HG03039 (cell line): ENCODE measurements around the gene ENTREP3.
"Not testable (repeated sequence)": the region's sequence is repeated elsewhere in the genome, so short reads cannot be mapped to it uniquely, and the experiment has no call there.

Source experiments
- ATAC-seq: cut with Tn5 transposase; IDR thresholded peaks from one replicate; pipeline ENCODE4 v1.9.1; 2021; ENCODE audit warnings: mild to moderate bottlenecking, moderate library complexity; ENCODE audit not compliant: unreplicated experiment

The ENTREP3 gene, protein sequence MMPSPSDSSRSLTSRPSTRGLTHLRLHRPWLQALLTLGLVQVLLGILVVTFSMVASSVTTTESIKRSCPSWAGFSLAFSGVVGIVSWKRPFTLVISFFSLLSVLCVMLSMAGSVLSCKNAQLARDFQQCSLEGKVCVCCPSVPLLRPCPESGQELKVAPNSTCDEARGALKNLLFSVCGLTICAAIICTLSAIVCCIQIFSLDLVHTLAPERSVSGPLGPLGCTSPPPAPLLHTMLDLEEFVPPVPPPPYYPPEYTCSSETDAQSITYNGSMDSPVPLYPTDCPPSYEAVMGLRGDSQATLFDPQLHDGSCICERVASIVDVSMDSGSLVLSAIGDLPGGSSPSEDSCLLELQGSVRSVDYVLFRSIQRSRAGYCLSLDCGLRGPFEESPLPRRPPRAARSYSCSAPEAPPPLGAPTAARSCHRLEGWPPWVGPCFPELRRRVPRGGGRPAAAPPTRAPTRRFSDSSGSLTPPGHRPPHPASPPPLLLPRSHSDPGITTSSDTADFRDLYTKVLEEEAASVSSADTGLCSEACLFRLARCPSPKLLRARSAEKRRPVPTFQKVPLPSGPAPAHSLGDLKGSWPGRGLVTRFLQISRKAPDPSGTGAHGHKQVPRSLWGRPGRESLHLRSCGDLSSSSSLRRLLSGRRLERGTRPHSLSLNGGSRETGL

DNA sequence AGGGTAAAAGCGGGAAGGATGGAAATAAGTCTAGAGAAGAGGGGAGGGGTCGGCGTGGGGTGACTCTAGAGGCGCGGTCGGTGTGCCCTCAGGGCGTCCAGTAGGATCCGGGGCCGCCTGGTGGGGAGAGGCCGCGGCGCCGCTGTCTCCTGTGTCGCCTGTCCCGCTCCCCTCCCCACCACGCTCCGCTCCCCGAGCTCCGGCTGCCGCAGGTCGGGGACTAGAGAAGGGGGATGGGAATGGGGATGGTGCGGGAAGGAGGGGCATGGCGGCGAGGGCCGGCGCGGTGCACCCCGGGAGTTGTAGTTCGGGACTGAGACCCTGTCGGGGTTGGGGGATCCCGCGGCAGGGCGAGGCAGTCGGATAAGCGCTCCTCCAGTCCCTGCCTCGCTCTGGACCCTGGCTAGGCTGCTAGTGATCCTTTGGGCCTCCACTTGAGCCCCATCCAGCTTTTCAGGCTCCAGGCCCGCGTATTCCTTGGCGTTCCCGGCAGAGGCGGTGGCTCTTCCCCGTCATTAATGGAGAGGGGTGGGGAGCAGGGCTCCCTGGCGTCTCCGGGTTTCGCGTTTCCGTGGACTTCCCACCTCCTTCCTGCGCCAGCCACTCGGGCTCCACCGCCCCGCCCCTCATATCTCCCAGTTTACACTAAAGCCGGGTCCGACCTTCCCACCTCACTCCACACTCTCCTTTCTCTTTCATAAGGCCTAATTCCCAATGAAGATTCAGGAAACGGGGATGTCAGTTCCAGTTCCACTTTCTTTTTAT is at the start of gene ENTREP3:
TSS of gene ENTREP3 (minus strand) at position 241 of the 765 bp plus-strand sequence. CDS start 606 bp downstream, outside the sequence.
- ATAC-seq: peak; percentile 35

DNA sequence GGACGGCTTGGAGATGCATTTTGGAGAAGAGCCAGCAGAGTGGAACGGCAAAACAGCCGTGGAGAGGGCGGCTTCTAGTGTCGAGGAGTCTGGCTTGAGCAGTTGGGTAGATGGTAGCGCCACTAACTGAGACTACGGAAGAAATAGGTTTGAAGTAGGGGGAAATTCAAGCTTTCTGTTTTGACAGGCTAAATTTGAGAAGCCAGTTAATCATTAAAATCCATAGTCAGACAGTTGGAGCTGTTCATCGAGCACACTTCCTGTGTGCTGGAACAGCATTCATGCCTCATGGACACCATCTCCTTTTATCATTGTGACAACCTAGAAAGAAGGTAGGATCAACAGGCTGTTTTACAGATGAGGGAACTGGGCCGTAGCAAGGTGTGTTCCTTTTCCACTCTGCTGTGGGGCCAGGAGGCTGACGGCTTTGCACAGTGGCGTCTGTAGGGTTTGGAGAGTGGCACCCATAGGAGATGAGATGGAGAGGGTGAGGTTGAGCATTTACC is 49.3 kb upstream of the ENTREP3 start:
- ATAC-seq: no peak

DNA sequence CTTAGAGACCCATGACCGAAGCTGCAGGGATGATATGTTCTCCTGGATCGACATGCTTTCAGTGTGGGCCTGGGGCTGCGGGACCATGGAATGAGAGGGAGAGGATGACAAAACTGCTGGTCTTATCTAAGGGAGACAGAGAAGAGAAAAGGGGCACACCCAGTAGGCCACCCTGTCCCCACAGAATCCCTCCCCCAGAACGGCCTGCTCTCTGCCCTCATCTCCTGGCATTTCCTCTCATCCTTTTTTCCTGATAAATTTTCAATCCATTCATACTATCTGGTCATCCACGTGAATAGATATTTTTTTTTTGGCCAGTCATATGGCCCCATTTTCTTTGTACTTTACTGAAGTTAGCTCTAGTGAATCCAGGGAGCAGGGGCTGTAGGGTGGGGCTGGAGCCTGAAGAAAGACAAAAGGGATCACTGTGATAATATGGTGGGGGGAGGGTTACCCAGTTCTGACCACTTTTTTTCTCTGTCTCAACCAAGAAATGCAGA is 46.1 kb upstream of the ENTREP3 start, which contains the start of gene PKLR:
TSS of gene PKLR (minus strand) at position 97 of the 500 bp plus-strand sequence. CDS start at position 54, 43 bp downstream.
- no peak for ATAC-seq

DNA sequence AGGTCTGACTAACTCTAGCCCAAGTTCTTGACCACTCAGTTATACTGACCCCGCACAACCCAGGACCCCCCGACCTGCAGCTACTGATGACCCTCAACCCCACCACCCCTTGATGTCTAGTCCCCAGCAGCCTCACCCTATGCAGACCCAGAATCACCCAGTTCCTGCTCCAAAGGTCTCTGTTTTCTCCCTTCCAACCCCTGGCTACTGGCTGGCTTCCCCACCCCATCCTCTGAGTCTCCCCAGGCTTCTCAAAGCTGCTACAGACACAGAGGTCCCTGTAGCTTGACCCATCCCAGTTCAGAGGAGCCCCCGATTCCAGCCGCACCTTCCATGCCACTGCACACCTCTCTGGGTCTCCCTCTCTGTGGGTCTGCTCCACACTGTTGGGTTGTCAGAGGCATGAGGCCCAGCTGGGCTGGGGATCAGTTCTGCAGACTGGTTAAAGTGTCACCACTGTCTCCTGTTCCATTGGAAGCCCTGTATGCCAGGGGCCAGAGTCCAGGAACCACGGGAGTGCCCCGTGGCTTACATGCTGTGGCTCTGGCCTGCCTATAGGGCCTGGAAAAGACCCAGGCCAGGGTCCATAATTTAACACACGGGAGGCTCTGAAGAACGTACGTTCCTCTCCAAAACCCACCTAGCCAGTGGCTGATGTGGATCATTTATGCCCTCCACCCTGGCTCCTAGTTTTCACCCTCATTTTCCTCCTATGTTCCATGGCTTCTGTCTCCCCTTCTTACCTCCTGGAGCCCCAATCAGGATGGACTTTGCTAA is 45.5 kb upstream of the ENTREP3 start:
- ATAC-seq: no peak

DNA sequence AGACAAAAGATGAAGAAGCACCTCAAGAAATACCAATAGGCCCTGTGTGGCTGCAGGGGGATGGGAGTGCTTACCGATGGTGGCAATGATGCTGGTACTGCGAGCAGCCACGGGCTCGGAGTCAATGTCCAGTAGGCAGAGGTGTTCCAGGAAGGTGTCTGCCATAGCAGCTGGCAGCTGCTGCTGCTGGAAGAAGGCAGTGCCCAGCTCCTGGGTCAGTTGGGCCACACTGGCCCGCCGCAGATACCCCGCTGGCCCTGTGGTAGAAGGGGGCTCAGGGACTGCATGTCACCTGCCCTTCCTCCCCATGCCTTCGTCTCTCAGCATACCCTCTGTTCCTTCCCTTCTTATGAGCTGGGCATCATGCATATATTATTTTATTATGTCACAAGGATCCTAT is 44.7 kb upstream of the ENTREP3 start:
- ATAC-seq: no peak

DNA sequence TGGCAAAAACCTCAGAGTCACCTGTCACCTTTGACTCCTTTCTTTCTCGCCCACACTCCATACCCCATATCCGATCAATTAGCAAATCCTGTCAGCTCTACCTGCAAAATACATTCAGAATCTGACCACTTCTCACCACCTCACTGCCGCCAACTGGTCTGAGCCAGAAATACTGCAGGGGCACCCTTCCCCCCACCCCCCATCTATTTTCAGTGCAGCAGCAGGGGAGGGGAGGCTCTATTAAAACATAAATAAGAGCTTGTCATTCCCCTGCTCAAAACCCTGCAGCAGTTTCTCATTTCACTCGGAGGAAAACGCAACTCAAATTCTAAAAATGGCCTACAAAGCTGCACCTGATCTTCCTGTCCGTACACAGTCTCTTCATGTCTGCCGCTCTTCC is 42.1 kb upstream of the ENTREP3 start:
- no peak for ATAC-seq

DNA sequence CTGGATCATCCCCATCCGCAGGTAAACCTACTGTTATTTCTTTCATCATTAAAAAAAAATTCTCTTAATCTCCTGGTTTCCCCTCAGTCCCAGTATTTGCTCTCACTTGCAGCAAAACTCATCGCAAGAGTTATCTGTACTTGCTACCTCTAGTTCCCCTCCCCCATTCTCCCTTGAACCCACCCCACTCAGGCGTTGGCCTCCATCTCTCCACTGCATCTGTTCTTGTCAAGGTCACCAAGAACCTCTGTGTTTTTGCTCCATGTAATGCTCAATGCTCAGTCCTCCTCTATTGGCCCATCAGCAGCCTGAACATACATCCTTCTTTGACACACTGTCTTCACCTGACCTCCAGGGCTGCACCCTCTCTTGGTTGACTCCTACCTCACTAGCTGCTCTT is 41.4 kb upstream of the ENTREP3 start:
- no peak for ATAC-seq

DNA sequence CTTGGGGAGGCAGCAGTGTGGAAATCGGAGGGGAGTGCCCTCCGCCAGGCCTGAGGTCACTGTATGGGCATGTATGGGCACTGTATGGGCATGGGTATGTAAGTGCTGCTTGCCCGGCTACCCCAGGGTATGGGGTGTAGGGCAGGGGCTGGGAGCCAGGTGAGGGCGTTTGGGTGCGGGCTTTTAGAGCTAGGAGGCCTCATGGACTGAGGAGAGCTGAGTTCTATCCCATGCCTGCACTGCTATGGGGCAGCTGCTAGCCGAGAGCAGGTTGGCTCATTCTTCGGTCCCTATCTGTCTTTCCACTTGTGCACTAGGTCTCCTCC is 40.6 kb upstream of the ENTREP3 start:
- ATAC-seq: no peak

DNA sequence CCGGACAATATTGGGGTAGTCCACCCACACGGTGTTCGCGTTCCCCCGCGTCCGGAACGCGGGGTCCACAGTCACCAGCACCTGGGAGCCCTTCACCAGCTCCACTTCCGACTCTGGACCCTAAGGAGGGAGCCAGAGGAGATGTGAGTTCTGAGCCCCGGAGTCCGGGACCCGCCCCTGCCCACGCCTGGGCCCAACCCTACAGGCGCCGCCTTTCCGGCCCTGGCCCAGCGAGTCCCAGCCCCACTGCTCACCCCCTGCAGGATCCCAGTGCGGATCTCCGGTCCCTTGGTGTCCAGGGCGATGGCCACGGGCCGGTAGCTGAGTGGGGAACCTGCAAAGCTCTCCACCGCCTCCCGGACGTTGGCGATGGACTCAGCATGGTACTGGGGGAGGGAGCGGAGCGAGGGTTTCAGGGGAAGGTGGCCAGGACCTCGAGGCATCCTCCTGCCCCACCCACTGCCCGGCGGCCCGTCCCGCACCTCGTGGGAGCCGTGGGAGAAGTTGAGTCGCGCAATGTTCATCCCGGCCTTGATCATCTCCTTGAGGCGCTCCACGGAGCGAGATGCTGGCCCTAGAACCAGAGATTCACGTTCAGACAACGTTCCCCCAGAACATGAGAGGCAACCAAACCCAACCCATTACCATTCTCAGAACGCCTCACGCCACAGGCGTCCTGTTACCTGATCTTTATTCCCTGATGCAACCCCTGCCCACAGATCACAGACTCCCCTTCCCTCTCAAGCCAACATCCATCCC is 40.1 kb upstream of the ENTREP3 start:
- no peak for ATAC-seq

DNA sequence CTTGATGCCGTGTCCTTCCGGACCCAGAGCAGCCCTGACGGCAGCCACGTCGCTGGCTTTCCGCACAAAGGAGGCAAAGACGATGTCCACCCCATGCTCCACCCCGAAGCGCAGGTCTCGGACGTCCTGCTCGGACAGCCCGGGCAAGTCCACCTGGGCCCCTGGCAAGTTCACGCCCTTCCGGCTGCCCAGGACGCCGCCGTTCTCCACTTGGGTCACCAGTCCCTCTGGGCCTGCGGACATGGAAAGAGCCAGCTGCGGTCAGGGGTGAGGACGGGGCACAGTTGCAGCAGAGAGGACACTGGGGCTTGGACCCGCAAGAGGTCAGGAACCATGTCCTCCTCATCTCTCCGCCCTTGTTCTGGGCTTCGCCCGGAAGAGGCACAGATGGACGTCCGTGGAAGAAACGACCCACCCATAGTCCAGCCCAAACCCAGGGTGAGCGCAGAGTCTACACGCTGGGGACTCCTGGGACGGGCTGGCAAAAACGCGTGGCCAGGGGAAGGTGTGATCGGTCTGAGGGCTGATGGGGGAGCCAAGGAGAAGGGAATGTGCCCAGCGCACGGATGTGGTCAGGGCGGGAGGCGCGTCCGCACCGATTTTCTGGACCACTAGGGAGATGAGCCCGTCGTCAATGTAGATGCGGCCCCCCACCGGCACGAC is 39.4 kb upstream of the ENTREP3 start:
- no peak for ATAC-seq

DNA sequence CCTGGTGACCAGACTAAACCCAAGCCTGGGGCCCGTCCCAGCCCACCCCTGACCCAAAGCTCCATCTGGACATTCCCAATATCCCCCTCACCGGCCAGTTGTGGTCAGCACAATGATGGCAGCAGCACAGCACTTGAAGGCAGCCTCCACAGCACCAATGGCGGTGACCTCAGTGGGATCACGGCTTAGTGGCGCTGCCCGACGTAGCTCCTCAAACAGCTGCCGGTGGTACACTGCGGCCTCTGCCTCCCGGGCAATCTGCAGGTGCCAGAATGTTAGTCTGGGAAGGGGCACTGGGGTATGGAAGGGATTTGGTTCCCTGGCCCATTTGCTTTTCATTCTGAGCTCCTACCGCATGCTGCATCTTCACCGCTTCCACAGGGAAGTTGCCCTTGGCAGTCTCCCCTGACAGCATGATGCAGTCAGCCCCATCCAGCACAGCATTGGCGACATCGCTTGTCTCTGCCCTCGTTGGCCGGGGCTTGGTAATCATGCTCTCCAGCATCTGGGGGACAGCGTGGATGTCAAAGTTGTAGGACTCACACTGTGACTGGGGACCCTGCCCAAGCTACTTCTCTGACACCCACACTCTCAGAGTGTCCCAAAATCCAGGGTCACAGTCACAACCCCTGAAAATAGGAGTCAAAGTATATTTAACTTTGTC is 37.9 kb upstream of the ENTREP3 start:
- ATAC-seq: no peak

DNA sequence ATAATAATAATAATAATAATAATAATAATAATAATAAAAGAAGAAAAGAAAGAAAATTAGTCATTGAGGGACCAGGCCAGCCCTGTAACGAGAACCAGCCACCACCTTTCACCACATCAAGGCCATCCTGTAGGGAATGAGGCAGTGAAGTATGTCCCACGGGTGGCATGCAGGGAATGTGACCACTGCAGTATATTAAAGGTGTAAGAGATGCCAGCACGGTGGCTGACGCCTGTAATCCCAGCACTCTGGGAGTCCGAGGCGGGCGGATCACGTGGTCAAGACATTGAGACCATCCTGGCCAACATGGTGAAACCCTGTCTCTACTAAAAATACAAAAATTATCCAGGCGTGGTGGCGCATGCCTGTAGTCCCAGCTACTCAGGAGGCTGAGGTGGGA is 35.7 kb upstream of the ENTREP3 start:
- not testable (repeated sequence) for ATAC-seq

DNA sequence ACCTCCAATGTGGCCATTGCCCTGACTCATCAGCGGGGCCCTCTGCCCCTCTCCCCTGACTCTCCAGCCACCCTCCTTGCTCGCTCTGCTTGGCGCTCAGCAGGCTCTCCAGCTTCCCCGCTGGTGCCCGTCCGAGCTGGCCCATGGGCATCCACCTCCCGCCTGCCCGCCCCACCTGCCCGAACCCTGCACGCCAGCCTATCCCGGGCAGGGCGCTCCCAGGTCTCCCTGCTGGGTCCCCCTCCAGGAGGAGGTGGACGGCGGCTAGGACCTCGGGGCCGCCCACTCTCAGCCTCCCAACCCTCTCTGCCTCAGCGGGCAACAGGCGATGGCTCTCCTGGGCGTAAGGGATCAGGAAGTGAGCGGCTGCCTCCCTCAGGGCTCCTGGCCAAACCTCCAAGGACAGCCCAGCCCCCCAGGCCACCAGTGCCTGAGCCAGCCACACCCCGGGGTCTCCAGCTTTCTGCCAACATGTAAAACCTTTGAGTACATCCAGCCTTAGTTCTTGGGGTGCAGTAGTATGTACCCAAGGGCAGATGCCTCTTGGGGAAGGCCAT is 32.8 kb upstream of the ENTREP3 start:
- no peak for ATAC-seq

DNA sequence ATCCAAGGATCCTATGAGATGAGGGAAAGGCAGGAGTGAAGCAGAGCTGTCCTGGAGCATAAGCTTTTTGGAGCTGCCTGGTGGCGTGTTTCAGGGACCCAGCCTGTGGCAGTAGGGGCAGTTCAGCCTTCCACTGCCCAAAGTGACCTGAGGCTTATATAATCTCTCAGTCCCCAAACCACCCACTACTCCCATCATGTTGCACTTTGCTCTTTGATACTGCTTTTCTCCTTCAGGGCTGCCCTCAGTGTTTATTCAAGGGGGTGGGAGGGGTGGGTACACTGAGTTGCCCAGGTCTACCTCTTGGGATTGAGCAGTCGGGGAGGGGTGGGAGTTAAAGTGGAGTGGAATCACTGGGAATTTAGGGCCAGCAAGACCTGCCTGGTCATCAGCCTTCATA is 31.3 kb upstream of the ENTREP3 start:
- ATAC-seq: no peak

DNA sequence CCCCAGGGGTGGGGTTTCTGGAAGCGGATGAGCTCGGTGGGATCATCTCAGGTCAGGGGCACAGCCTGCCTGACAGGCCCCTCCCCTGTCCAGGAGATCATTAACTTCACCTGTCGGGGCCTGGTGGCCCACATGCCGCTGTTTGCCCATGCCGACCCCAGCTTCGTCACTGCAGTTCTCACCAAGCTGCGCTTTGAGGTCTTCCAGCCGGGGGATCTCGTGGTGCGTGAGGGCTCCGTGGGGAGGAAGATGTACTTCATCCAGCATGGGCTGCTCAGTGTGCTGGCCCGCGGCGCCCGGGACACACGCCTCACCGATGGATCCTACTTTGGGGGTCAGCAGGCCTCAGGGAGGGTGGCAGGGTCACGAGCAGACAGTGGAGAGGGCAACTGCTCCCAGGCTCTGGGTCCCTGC is 30.4 kb upstream of the ENTREP3 start:
- ATAC-seq: no peak

DNA sequence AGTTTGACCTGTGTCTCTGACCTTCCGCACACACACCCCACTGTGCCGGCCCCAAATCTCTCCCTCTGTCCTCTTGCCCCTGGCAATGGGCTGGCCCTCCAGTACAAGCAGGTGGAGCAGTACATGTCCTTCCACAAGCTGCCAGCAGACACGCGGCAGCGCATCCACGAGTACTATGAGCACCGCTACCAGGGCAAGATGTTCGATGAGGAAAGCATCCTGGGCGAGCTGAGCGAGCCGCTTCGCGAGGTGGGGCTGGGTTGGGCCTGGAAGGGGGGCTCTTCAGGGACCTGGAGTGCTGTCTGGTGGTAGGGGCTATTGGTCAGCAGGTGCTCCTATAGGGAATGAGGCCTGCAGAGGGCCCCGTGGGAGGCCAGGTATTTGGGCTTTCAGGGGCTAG is 29.8 kb upstream of the ENTREP3 start:
- ATAC-seq: no peak

DNA sequence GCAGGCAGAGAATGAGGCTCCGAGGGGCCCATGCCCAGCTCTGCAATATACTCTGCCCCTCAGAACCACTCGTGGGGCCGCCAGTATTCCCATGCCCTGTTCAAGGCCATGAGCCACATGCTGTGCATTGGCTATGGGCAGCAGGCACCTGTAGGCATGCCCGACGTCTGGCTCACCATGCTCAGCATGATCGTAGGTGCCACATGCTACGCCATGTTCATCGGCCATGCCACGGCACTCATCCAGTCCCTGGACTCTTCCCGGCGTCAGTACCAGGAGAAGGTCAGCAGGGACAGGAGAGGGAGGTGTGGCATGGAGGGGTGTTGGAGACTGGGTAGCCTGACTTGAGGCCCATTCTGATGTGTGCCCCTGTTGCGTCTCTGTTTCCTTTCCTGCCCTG is 29.2 kb upstream of the ENTREP3 start:
- ATAC-seq: no peak

DNA sequence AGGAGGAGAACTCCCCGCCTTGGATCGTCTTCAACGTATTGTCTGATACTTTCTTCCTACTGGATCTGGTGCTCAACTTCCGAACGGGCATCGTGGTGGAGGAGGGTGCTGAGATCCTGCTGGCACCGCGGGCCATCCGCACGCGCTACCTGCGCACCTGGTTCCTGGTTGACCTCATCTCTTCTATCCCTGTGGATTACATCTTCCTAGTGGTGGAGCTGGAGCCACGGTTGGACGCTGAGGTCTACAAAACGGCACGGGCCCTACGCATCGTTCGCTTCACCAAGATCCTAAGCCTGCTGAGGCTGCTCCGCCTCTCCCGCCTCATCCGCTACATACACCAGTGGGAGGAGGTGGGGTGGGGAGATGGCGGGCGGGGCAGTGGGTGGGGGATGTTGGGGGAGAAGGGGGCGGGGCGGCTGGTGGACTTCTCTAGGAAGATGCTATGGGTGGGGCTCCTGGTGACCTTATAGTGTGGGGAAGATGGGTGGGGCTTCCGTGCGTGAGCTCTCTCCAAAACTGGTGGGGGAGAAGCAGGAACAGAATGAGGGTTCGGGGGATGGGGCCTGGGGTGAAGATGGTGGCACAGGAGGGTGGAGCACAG is 27.3 kb upstream of the ENTREP3 start:
- no peak for ATAC-seq
